ENCODE results near the gene ROR1. TPM values are rescaled to one million over a fixed set of nuclear protein-coding genes. Genes with fewer than 3 reads are reported as not detected.

The ROR1 gene
- total and polyA plus RNA-seq, 10 of the 15 experiments (the other 5 are each of a cell fraction or from before 2014, with no cell fraction given), result 0.02 to 0.08 (median 0.05) TPM; not detected in 6

- no peaks in the 10 kb centered on the region for H3K9me3 ChIP-seq (replicated peaks; ENCODE audit: control insufficient read depth, insufficient read depth, low read length)
- H3K4me3 ChIP-seq, result no peak overlapping the region
- ChIA-PET CTCF (interaction anchor here (0.8 kb wide), 1 partner anchor 12 kb away, joined by 3 read pairs; no protein-coding TSS in a partner anchor), POLR2A (no interaction called here), RAD21 (ENCODE audit: unreplicated experiment) (no interaction called here), SMC1A (ENCODE audit: uncharacterized antibody, unreplicated experiment) (no interaction called here)
- FAIRE-seq (no peak), DNase-seq (ENCODE audit: low read depth, low spot score) (no peak), ATAC-seq (no peak)
- H3K79me2 ChIP-seq (ENCODE audit: control insufficient read depth, insufficient read depth, low read length), result no peaks in the 10 kb centered on the region
- in situ Hi-C loops (cut with MboI) (no loop called here), intact Hi-C loops (cut with micrococcal nuclease; ENCODE audit: unreplicated experiment) (no loop called here)
- H3K27me3 ChIP-seq (replicated peaks in 1 of 2; ENCODE audit: control insufficient read depth in 2 of 2, insufficient read depth in 2 of 2, low read length in 1 of 2), result no peaks in the 10 kb centered on the region; a peak in 1 of 4 replicates
- H3K27ac ChIP-seq (ENCODE audit: control insufficient read depth, insufficient read depth), result no peak overlapping the region
- H3K4me1 ChIP-seq (ENCODE audit: control insufficient read depth, insufficient read depth, low read length), result no peaks in the 10 kb centered on the region
- WGBS (ENCODE audit: insufficient coverage, insufficient replicate concordance, low lambda C conversion rate, missing lambda C conversion rate), result 54% methylated on average over 4 of the region's 4 CpGs
- H3K4me2 ChIP-seq (ENCODE audit: control insufficient read depth, insufficient read depth), result no peak overlapping the region
- H3K36me3 ChIP-seq (ENCODE audit: control insufficient read depth in 2 of 2, insufficient read depth in 2 of 2, low read length in 1 of 2), result no peaks in the 10 kb centered on the region
- no peak overlapping the region for H3K9ac ChIP-seq (ENCODE audit: control insufficient read depth, insufficient read depth, low read length)
- no peaks in the 10 kb centered on the region for H4K20me1 ChIP-seq (ENCODE audit: control insufficient read depth, insufficient read depth)
- H2AFZ ChIP-seq (ENCODE audit: control insufficient read depth, low read depth, low read length), result no peak overlapping the region
- no TSS peak for BruUV-seq (replicated peaks)
- TF ChIP-seq CEBPZ (IDR thresholded peaks at IDR 0.05; ENCODE audit: low read depth, low read length), result no peak
- no peak for TF ChIP-seq SIX5 (IDR thresholded peaks at IDR 0.05; ENCODE audit: low read depth, low read length, severe bottlenecking)
- no peak for TF ChIP-seq CBX5 (IDR thresholded peaks at IDR 0.05; ENCODE audit: low read depth)
- TF ChIP-seq RELA (IDR thresholded peaks at IDR 0.05; ENCODE audit: borderline replicate concordance, partially characterized antibody), result no peak
- TF ChIP-seq PML (IDR thresholded peaks at IDR 0.05; ENCODE audit: low read length), result no peak
- TF ChIP-seq JUNB (IDR thresholded peaks at IDR 0.05), result no peak
- TF ChIP-seq EGR1 (IDR thresholded peaks at IDR 0.05; ENCODE audit: borderline replicate concordance in 1 of 2, low read depth in 2 of 2, low read length in 2 of 2), result no peak
- no peak for TF ChIP-seq DPF2 (IDR thresholded peaks at IDR 0.05)
- no peak for TF ChIP-seq ELK1 (IDR thresholded peaks at IDR 0.05; ENCODE audit: low read depth, low read length)
- TF ChIP-seq E4F1 (IDR thresholded peaks at IDR 0.05; ENCODE audit: borderline replicate concordance, partially characterized antibody), result no peak
- no peak for TF ChIP-seq STAT1 (conservative IDR thresholded peaks at IDR 0.05)
- no peak for TF ChIP-seq SIN3A (IDR thresholded peaks at IDR 0.05; ENCODE audit: low read depth, low read length)
- TF ChIP-seq YBX1 (IDR thresholded peaks at IDR 0.05), result no peak
These were observed 83.1 kb downstream of the ROR1 start for GRCh38 chr1:63856924-63857323.
